Neural progenitor cell (in vitro differentiated cells): ENCODE results near the gene KIF26B.

Source experiments
- CTCF ChIP-seq: fragments of 200-600 bp; sonication (generic); IDR thresholded peaks from 2 replicates; pipeline ENCODE4 v1.5.1; 2017; ENCODE audit warnings: antibody characterized with exemption, mild to moderate bottlenecking
- EZH2 ChIP-seq: fragments of 200-600 bp; sonication (generic); IDR thresholded peaks from 2 replicates; pipeline ENCODE4 v1.6.1; 2017; ENCODE audit warnings: antibody characterized with exemption, mild to moderate bottlenecking, moderate library complexity
- EZH2phosphoT487 ChIP-seq: fragments of 200-600 bp; sonication (generic); IDR thresholded peaks from 2 replicates; pipeline ENCODE4 v1.6.1; 2017; ENCODE audit warnings: antibody characterized with exemption

- TF ChIP-seq CTCF (no peak), EZH2 (no peak), EZH2phosphoT487 (no peak)
Measured at GRCh38 chr1:245671349-245671748, 516.6 kb downstream of the KIF26B start.
